D721Med (cell line): ENCODE results near the gene CHSY3.
A peak's percentile ranks its signal among the peaks of the same experiment; 100 is the strongest.

Source experiments
- DNase-seq: peaks from one replicate; pipeline ENCODE4 v3.0.0; 2011; ENCODE audit warnings: low spot score; ENCODE audit not compliant: insufficient read length
- FAIRE-seq: peaks from 2 replicates; lab custom pipeline; 2011; peaks lifted over from hg19 to GRCh38; lab: Jason Lieb, UNC
- TF ChIP-seq, protein P1 (sequence below): IDR thresholded peaks from 2 replicates; pipeline ENCODE4 v1.5.1; 2012; ENCODE audit warnings: mild to moderate bottlenecking, control low read depth; ENCODE audit not compliant: insufficient read depth; ENCODE audit errors: missing control alignments

CHSY3 gene

DNA sequence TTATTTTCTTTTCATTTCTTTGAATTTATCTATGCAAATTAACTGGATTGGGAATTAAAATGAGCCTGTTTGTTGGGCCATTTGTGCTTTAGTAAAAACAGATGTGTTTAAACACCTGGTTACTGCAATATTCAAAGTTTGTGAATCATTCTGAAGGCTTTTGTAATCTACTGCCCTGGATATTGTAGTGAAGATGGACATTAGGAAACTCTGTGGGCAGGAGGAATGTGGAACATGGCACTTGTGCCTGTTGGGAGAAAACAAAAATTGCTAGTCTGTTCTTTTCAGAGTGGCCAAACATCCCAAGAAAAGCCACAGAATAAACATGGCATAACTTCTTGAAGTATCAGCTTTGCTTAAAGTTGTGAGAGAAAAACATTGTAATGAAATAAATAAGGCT, 40.8 kb downstream of the CHSY3 start:
- DNase-seq (no peak), FAIRE-seq (no peak)
- TF ChIP-seq, protein P1, sequence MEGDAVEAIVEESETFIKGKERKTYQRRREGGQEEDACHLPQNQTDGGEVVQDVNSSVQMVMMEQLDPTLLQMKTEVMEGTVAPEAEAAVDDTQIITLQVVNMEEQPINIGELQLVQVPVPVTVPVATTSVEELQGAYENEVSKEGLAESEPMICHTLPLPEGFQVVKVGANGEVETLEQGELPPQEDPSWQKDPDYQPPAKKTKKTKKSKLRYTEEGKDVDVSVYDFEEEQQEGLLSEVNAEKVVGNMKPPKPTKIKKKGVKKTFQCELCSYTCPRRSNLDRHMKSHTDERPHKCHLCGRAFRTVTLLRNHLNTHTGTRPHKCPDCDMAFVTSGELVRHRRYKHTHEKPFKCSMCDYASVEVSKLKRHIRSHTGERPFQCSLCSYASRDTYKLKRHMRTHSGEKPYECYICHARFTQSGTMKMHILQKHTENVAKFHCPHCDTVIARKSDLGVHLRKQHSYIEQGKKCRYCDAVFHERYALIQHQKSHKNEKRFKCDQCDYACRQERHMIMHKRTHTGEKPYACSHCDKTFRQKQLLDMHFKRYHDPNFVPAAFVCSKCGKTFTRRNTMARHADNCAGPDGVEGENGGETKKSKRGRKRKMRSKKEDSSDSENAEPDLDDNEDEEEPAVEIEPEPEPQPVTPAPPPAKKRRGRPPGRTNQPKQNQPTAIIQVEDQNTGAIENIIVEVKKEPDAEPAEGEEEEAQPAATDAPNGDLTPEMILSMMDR: no peak

DNA sequence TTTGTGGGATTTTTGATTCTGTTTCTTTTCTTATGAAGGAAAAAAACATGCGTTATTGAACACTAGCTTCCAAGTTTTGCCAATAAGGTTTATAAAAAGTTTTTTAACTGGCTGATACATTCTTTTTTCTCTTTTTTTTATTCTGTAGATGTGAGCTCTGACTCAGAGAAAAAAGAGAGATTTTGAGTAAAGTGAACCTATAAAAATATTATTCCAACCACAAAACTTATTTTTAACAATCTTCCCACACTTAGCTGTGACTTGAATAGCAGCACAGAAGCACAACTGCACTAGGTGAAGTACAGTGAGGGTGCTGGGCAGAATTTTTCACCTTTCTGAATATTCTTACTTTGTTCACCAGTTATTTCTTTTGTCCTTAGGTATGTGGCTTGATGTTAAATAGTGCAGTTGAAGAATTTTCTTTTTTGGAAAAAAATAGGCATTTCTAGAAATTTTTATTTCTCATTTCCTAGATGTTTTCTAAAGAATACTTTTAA, 41.6 kb downstream of the CHSY3 start:
- DNase-seq: no peak
- TF ChIP-seq, protein P1: no peak
- FAIRE-seq: no peak

DNA sequence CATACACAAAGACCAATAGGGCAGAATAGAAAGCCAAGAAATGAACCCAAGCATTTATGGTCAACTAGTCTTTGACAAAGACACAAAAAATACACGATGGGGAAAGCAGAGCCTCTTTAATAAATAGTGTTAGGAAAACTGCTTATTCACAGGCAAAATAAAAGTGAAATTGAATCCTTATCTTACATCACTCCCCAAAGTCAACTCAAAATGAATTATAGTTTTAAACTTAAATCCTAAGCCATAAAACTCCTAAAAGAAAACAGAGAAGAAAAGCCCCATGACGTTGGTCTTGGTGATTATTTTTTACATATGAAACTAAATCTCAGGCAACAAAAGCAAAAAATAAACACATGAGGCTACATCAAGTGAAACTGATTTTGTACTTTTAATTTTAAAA, 46.8 kb downstream of the CHSY3 start:
- TF ChIP-seq, protein P1: no peak
- DNase-seq: no peak
- no peak for FAIRE-seq

DNA sequence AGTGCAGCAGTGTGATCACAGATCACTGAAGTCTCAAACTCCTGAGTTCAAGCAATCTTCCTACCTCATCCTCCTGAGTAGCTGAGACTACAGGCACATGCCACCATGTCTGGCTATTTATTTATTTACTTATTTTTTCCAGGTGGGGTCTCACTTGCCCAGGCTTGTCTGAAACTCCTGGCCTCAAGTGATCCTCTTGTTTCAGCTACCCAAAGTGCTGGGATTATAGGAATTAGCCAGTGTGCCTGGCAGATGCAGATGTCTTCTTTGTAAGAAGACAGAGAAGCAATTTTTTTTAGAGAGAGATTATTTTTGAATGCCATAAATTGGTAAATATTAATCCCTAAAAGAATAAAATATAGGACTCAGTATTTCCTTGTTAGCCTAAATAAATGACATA, 54.3 kb downstream of the CHSY3 start:
- DNase-seq (no peak), FAIRE-seq (no peak)
- TF ChIP-seq, protein P1: peak; percentile 22

DNA sequence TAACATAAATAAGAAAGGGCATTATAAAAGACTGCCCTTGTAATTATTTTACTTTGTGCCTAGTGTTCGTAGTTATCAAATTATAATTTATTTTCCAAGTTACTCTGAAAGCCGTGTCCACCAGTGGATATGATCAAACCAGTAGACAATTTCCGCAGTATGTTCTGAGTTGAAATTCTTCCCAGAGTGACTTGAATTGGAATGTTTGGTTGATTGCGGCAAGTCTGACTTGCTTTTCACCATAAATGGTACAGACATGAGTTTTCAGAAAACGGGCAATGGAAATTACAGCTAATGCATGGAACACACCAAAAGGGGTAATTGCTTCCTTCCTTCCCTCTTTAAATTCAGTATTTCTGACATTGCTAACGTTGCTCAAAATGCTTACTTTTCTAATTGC, 56.6 kb downstream of the CHSY3 start:
- TF ChIP-seq, protein P1: no peak
- FAIRE-seq (no peak), DNase-seq (no peak)

DNA sequence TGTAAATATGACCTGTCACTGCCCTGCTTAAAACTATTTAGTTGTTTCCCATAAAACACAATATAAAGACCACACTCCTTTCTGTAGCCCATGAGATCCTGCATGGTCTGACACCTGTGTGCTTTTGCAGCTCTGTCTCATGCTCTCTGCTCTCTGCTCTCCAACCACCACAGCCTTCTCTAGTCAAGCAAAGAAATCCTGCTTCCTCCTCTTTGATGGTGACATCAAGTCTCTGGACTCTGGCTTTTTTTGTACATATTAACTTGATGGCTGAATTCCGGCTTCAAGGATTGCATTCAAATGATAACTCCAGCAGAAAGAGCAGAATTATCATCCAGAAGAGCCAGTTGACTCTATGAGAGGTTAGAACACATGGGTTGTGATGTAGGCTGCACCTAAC, 58.2 kb downstream of the CHSY3 start:
- no peak for FAIRE-seq
- TF ChIP-seq, protein P1: no peak
- DNase-seq: no peak

DNA sequence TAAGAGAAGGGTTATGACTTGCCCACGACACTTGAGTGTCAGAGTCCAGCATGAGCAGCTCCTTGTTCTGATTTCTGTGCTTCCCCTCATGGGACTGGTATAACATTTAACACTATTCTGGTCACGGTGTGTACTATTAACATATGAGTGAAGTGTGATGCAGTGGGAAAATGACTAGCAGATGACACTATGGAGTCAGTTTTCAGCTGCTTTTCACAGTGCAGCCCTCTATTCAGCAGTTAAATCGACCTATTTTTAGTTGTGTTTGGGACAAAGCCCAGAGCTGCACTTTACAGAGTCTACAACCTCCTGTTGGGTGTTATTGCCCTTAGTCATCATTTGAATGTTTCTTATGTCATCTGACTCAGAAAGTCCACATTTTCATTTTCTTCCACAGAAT, 59.1 kb downstream of the CHSY3 start:
- TF ChIP-seq, protein P1: no peak
- no peak for FAIRE-seq
- DNase-seq: no peak
